ENCODE data around the gene CCDC97.

DNA sequence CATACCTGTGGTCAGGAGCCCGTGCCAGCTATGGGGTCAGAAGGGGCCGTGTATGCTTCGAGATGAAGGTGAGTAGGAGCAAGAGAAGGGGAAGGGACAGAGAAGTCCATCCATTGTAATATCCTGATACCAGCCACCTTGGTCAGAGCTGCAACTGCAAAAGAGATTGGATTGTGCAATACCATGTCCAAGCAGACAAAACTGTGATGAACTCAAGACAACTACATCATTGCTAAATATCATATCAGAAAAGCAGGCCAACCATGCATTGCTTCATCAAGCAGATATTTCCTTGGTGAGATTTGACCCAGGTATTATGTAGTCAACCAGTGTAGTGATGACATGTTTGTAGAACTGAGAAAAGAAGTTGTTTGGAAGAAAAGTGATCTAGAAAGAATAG, 33.7 kb upstream of the CCDC97 start:
- TF ChIP-seq, protein P1, sequence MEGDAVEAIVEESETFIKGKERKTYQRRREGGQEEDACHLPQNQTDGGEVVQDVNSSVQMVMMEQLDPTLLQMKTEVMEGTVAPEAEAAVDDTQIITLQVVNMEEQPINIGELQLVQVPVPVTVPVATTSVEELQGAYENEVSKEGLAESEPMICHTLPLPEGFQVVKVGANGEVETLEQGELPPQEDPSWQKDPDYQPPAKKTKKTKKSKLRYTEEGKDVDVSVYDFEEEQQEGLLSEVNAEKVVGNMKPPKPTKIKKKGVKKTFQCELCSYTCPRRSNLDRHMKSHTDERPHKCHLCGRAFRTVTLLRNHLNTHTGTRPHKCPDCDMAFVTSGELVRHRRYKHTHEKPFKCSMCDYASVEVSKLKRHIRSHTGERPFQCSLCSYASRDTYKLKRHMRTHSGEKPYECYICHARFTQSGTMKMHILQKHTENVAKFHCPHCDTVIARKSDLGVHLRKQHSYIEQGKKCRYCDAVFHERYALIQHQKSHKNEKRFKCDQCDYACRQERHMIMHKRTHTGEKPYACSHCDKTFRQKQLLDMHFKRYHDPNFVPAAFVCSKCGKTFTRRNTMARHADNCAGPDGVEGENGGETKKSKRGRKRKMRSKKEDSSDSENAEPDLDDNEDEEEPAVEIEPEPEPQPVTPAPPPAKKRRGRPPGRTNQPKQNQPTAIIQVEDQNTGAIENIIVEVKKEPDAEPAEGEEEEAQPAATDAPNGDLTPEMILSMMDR (IDR thresholded peaks at IDR 0.05; ENCODE audit: poor library complexity): no peak
- TF ChIP-seq EZH2phosphoT487 (IDR thresholded peaks at IDR 0.05; ENCODE audit: low read depth, severe bottlenecking, unreplicated experiment) (no peak), EZH2 (IDR thresholded peaks at IDR 0.05; ENCODE audit: borderline replicate concordance) (no peak)

Data from hepatocyte (in vitro differentiated cells).